HFF-Myc (cell line): ENCODE results near the gene HSPD1.
"Not testable (repeated sequence)": the region's sequence is repeated elsewhere in the genome, so short reads cannot be mapped to it uniquely, and the experiment has no call there.

Source experiments
- DNase-seq: peaks from one replicate; pipeline ENCODE4 v3.0.0-alpha.2; 2011; ENCODE audit warnings: low read depth; ENCODE audit errors: extremely low read depth
- H3K4me3 ChIP-seq: replicated peaks from 2 replicates; pipeline ENCODE4 v1.5.1; 2011; ENCODE audit warnings: low read depth, mild to moderate bottlenecking, control low read depth, low read length
- CTCF ChIP-seq: IDR thresholded peaks from 2 replicates; pipeline ENCODE4 v1.5.1; 2012; ENCODE audit warnings: mild to moderate bottlenecking, low read depth, low read length, control low read depth; ENCODE audit errors: missing control alignments

The HSPD1 gene

GRCh38 chr2:197454923-197455322 lies 44.7 kb downstream of the HSPD1 start:
- no peak for DNase-seq
- H3K4me3 ChIP-seq: peak overlapping the region; percentile 80
- no peak for TF ChIP-seq CTCF

GRCh38 chr2:197453914-197454398 lies 45.7 kb downstream of the HSPD1 start:
- peak overlapping the region; percentile 80 for H3K4me3 ChIP-seq
- TF ChIP-seq CTCF: no peak
- DNase-seq: peak; percentile 80

- peak; percentile 21 for TF ChIP-seq CTCF
- H3K4me3 ChIP-seq: peak within 1 kb of the TSS; percentile 80
Observed at GRCh38 chr2:197453123-197453913, 46.3 kb downstream of the HSPD1 start, which contains the start of gene COQ10B. TSS of gene COQ10B (plus strand) at chr2:197453552. CDS start at chr2:197453561, 9 bp downstream.

GRCh38 chr2:197452754-197453122 lies 46.9 kb downstream of the HSPD1 start:
- H3K4me3 ChIP-seq: peak overlapping the region; percentile 80
- DNase-seq: no peak
- TF ChIP-seq CTCF: no peak

More at GRCh38 chr2:197453123-197453913, 46.3 kb downstream of the HSPD1 start, which contains the start of gene COQ10B:
- DNase-seq: peak; percentile 99

- DNase-seq, H3K4me3 ChIP-seq: not testable (repeated sequence)
Observed at GRCh38 chr2:197450935-197451358, 48.7 kb downstream of the HSPD1 start.

GRCh38 chr2:197450465-197450864 lies 49.2 kb downstream of the HSPD1 start:
- no peak for TF ChIP-seq CTCF
- H3K4me3 ChIP-seq: no peak overlapping the region
- no peak for DNase-seq

GRCh38 chr2:197446844-197447243 lies 52.8 kb downstream of the HSPD1 start:
- TF ChIP-seq CTCF: no peak
- DNase-seq: no peak
- H3K4me3 ChIP-seq: no peak overlapping the region
